ENCODE measurements around the gene TBC1D3B. TPM values are rescaled to one million over a fixed set of nuclear protein-coding genes. Genes with fewer than 3 reads are reported as not detected.
"Not testable (repeated sequence)": the region's sequence is repeated elsewhere in the genome, so short reads cannot be mapped to it uniquely, and the experiment has no call there.

TBC1D3B gene
- polyA plus RNA-seq, 3 donors from 2014 or later, result not detected

- not testable (repeated sequence) for H3K36me3 Mint-ChIP-seq, DNase-seq, H3K9me3 Mint-ChIP-seq
- Mint-ChIP-seq H3K4me1 (peaks cover 95 to 97% of the 10 kb centered on the region in 2 donors), H3K27me3 (ENCODE audit: low read depth in 3 of 3) (peaks cover 2 to 22% (median 17%) of the 10 kb centered on the region in 3 donors), H3K4me3 (peak overlapping the region in 2 of 5 donors; percentile 56 to 78), H3K27ac (peak overlapping the region in 5 of 6 donors; percentile 26 to 96 (median 91))
Measured at GRCh38 chr17:36194832-36195433, 18.5 kb upstream of the TBC1D3B start.

- H3K4me3 Mint-ChIP-seq, result peak overlapping the region in 2 of 5 donors; percentile 38 to 56
- not testable (repeated sequence) for DNase-seq, H3K36me3 Mint-ChIP-seq, H3K9me3 Mint-ChIP-seq
- H3K27me3 Mint-ChIP-seq (ENCODE audit: low read depth in 3 of 3), result peaks cover 2 to 22% (median 17%) of the 10 kb centered on the region in 3 donors
- peaks cover 93 to 94% of the 10 kb centered on the region in 2 donors for H3K4me1 Mint-ChIP-seq
- H3K27ac Mint-ChIP-seq, result peak overlapping the region in 5 of 6 donors; percentile 66 to 87 (median 67)
Measured at GRCh38 chr17:36194147-36194831, 17.9 kb upstream of the TBC1D3B start.

GRCh38 chr17:36193216-36193775 is 16.9 kb upstream of the TBC1D3B start:
- peaks cover 2 to 27% (median 17%) of the 10 kb centered on the region in 3 donors for H3K27me3 Mint-ChIP-seq (ENCODE audit: low read depth in 3 of 3)
- H3K4me1 Mint-ChIP-seq, result peaks cover 92 to 93% of the 10 kb centered on the region in 2 donors
- peak overlapping the region in 5 of 6 donors; percentile 60 to 96 (median 80) for H3K27ac Mint-ChIP-seq
- peak overlapping the region in 2 of 5 donors; percentile 48 to 87 for H3K4me3 Mint-ChIP-seq
- no peaks in the 10 kb centered on the region for H3K36me3 Mint-ChIP-seq
- no peak for DNase-seq
- H3K9me3 Mint-ChIP-seq, result no peaks in the 10 kb centered on the region

GRCh38 chr17:36190549-36191330 is 14.3 kb upstream of the TBC1D3B start:
- peak overlapping the region; percentile 87 to 99 (median 94) for H3K27ac Mint-ChIP-seq
- H3K9me3 Mint-ChIP-seq, DNase-seq: not testable (repeated sequence)
- H3K4me1 Mint-ChIP-seq, result peaks cover 88 to 93% of the 10 kb centered on the region in 2 donors
- peaks cover 2 to 23% (median 9%) of the 10 kb centered on the region in 3 donors for H3K27me3 Mint-ChIP-seq (ENCODE audit: low read depth in 3 of 3)
- H3K4me3 Mint-ChIP-seq, result peak overlapping the region in 4 of 5 donors; percentile 36 to 83 (median 72)
- peaks cover 3 to 17% (median 11%) of the 10 kb centered on the region in 3 donors for H3K36me3 Mint-ChIP-seq

- H3K4me1 Mint-ChIP-seq, result peaks cover 89 to 94% of the 10 kb centered on the region in 2 donors
- not testable (repeated sequence) for H3K9me3 Mint-ChIP-seq, DNase-seq
- H3K27me3 Mint-ChIP-seq (ENCODE audit: low read depth in 3 of 3), result peaks cover 2 to 19% (median 9%) of the 10 kb centered on the region in 3 donors
- peak overlapping the region; percentile 87 to 99 (median 94) for H3K27ac Mint-ChIP-seq
- H3K36me3 Mint-ChIP-seq, result peaks cover 3 to 25% (median 17%) of the 10 kb centered on the region in 3 donors
- peak overlapping the region in 4 of 5 donors; percentile 53 to 83 (median 72) for H3K4me3 Mint-ChIP-seq
Measured at GRCh38 chr17:36189993-36190392, 13.6 kb upstream of the TBC1D3B start.

- peak; percentile 74 to 97 (median 77) for DNase-seq
- Mint-ChIP-seq H3K27me3 (ENCODE audit: low read depth in 3 of 3) (peaks cover 2 to 22% (median 9%) of the 10 kb centered on the region in 3 donors), H3K4me3 (peak overlapping the region; percentile 50 to 98 (median 78)), H3K4me1 (peaks cover 82 to 91% of the 10 kb centered on the region in 2 donors), H3K27ac (peak overlapping the region; percentile 81 to 99 (median 94)), H3K9me3 (no peaks in the 10 kb centered on the region), H3K36me3 (peaks cover 3 to 32% (median 17%) of the 10 kb centered on the region in 3 donors)
Measured at GRCh38 chr17:36188891-36189306, 12.5 kb upstream of the TBC1D3B start.

GRCh38 chr17:36187943-36188665 is 11.7 kb upstream of the TBC1D3B start:
- Mint-ChIP-seq H3K27ac (peak overlapping the region; percentile 81 to 99 (median 94)), H3K27me3 (ENCODE audit: low read depth in 3 of 3) (peaks cover 2 to 22% (median 9%) of the 10 kb centered on the region in 3 donors), H3K4me3 (peak overlapping the region; percentile 50 to 98 (median 91))

GRCh38 chr17:36186810-36187763 is 10.7 kb upstream of the TBC1D3B start:
- peak overlapping the region; percentile 81 to 99 (median 94) for H3K27ac Mint-ChIP-seq

More at GRCh38 chr17:36187943-36188665, 11.7 kb upstream of the TBC1D3B start:
- Mint-ChIP-seq H3K4me1 (peaks cover 75 to 84% of the 10 kb centered on the region in 2 donors), H3K36me3 (peaks cover 3 to 32% (median 17%) of the 10 kb centered on the region in 3 donors)
- DNase-seq, H3K9me3 Mint-ChIP-seq: not testable (repeated sequence)

GRCh38 chr17:36185416-36185815 is 9.0 kb upstream of the TBC1D3B start:
- Mint-ChIP-seq H3K4me3 (peak overlapping the region; percentile 77 to 98 (median 91)), H3K27me3 (ENCODE audit: low read depth in 3 of 3) (peaks cover 3 to 13% (median 6%) of the 10 kb centered on the region in 3 donors), H3K9me3 (no peaks in the 10 kb centered on the region), H3K36me3 (peaks cover 3 to 32% (median 17%) of the 10 kb centered on the region in 3 donors), H3K27ac (peak overlapping the region; percentile 7 to 99 (median 95)), H3K4me1 (peaks cover 48 to 71% of the 10 kb centered on the region in 2 donors)
- DNase-seq, result no peak

More at GRCh38 chr17:36186810-36187763, 10.7 kb upstream of the TBC1D3B start:
- peak in 1 of 3 donors; percentile 53 for DNase-seq
- Mint-ChIP-seq H3K4me1 (peaks cover 65 to 80% of the 10 kb centered on the region in 2 donors), H3K4me3 (peak overlapping the region; percentile 50 to 98 (median 91)), H3K27me3 (ENCODE audit: low read depth in 3 of 3) (peaks cover 2 to 13% (median 4%) of the 10 kb centered on the region in 3 donors), H3K36me3 (peaks cover 3 to 32% (median 17%) of the 10 kb centered on the region in 3 donors)
- H3K9me3 Mint-ChIP-seq, result not testable (repeated sequence)

- Mint-ChIP-seq H3K36me3 (peaks cover 3 to 32% (median 17%) of the 10 kb centered on the region in 3 donors), H3K27ac (peak overlapping the region; percentile 87 to 99 (median 95)), H3K4me1 (peaks cover 39 to 63% of the 10 kb centered on the region in 2 donors), H3K9me3 (no peaks in the 10 kb centered on the region), H3K4me3 (peak overlapping the region; percentile 77 to 98 (median 91)), H3K27me3 (ENCODE audit: low read depth in 3 of 3) (peaks cover 3 to 13% (median 6%) of the 10 kb centered on the region in 3 donors)
- DNase-seq, result no peak
Measured at GRCh38 chr17:36184023-36184765, 7.8 kb upstream of the TBC1D3B start.
